NCI-H345 (cell line): Measurements from ENCODE around the gene AR.
"Not testable (repeated sequence)": the region's sequence is repeated elsewhere in the genome, so short reads cannot be mapped to it uniquely, and the experiment has no call there.

ENCODE experiments used
- DNase-seq: peaks from one replicate; lab custom pipeline; 2025; lab: John Stamatoyannopoulos, UW

The AR gene

GRCh38 chrX:67624325-67624724 is 80.5 kb downstream of the AR start:
- no peak for DNase-seq

GRCh38 chrX:67635424-67635823 is 91.6 kb downstream of the AR start:
- no peak for DNase-seq

- no peak for DNase-seq
Measured at GRCh38 chrX:67636532-67636931, 92.7 kb downstream of the AR start.

- DNase-seq: not testable (repeated sequence)
Measured at GRCh38 chrX:67637293-67637692, 93.5 kb downstream of the AR start.

- no peak for DNase-seq
Measured at GRCh38 chrX:67648361-67648760, 104.5 kb downstream of the AR start.

- no peak for DNase-seq
Measured at GRCh38 chrX:67651437-67652142, 107.8 kb downstream of the AR start.

GRCh38 chrX:67652543-67652942 is 108.7 kb downstream of the AR start:
- no peak for DNase-seq

- DNase-seq: no peak
Measured at GRCh38 chrX:67654301-67654700, 110.5 kb downstream of the AR start.

GRCh38 chrX:67665583-67665982 is 121.8 kb downstream of the AR start:
- DNase-seq: no peak

GRCh38 chrX:67670717-67671116 is 126.9 kb downstream of the AR start:
- not testable (repeated sequence) for DNase-seq

GRCh38 chrX:67673741-67674274 is 130.0 kb downstream of the AR start:
- no peak for DNase-seq

GRCh38 chrX:67674741-67675140 is 130.9 kb downstream of the AR start:
- no peak for DNase-seq

GRCh38 chrX:67684136-67684535 is 140.3 kb downstream of the AR start:
- DNase-seq: no peak

GRCh38 chrX:67692246-67692645 is 148.4 kb downstream of the AR start:
- no peak for DNase-seq

GRCh38 chrX:67693928-67694327 is 150.1 kb downstream of the AR start:
- no peak for DNase-seq

GRCh38 chrX:67697452-67697851 is 153.6 kb downstream of the AR start:
- no peak for DNase-seq

GRCh38 chrX:67700602-67701001 is 156.8 kb downstream of the AR start:
- DNase-seq: no peak

GRCh38 chrX:67714004-67714403 is 170.2 kb downstream of the AR start:
- no peak for DNase-seq

GRCh38 chrX:67717571-67717970 is 173.8 kb downstream of the AR start:
- no peak for DNase-seq

- no peak for DNase-seq
Measured at GRCh38 chrX:67718926-67719325, 175.1 kb downstream of the AR start.

- DNase-seq: no peak
Measured at GRCh38 chrX:67720344-67720743, 176.5 kb downstream of the AR start.

- no peak for DNase-seq
Measured at GRCh38 chrX:67721321-67721720, 177.5 kb downstream of the AR start.

- no peak for DNase-seq
Measured at GRCh38 chrX:67723580-67724351, 179.9 kb downstream of the AR start.
